H1 (cell line): ENCODE results near the gene ZBTB16. TPM values are rescaled to one million over a fixed set of nuclear protein-coding genes. Genes with fewer than 3 reads are reported as not detected.

Source experiments
- CTCF ChIA-PET: fragments of 300-600 bp; sonication (Branson Sonifier 250); formaldehyde crosslinking; loops from one replicate; lab custom pipeline; 2021; ENCODE audit not compliant: partially characterized antibody; lab: Charles Lee
- POLR2A ChIA-PET: fragments of 300-600 bp; sonication (Branson Sonifier 250); formaldehyde crosslinking; loops from one replicate; lab custom pipeline; 2021; ENCODE audit warnings: inconsistent platforms; ENCODE audit not compliant: partially characterized antibody; lab: Charles Lee
- DNase-seq, 2 experiments: peaks; one replicate each; pipeline versions ENCODE4 v3.0.0 to v3.0.0-alpha.2; 2010 to 2022; ENCODE audit warnings: low spot score in 2 of 2, low read depth in 1 of 2, mixed read lengths in 1 of 2
- FAIRE-seq: peaks from 2 replicates; lab custom pipeline; 2011; peaks lifted over from hg19 to GRCh38; lab: Jason Lieb, UNC
- H2AFZ ChIP-seq: 2 replicates; pipeline ENCODE4 v1.8.1; 2012; ENCODE audit warnings: low read length, inconsistent platforms
- H2AK5ac ChIP-seq: 2 replicates; pipeline ENCODE4 v1.6.1; 2013; ENCODE audit warnings: low read depth, low read length
- H2BK120ac ChIP-seq: replicated peaks from 2 replicates; pipeline ENCODE3; 2013; ENCODE audit warnings: low read depth, low read length, inconsistent platforms
- H2BK12ac ChIP-seq: 2 replicates; pipeline ENCODE4 v1.6.1; 2013; ENCODE audit warnings: low read depth, low read length
- H2BK15ac ChIP-seq: 2 replicates; pipeline ENCODE4 v1.6.1; 2013; ENCODE audit warnings: low read length
- H2BK20ac ChIP-seq: 2 replicates; pipeline ENCODE4 v1.6.1; 2013; ENCODE audit warnings: low read length
- H2BK5ac ChIP-seq: 2 replicates; pipeline ENCODE4 v1.6.1; 2013; ENCODE audit warnings: low read depth, low read length
- H3K14ac ChIP-seq: 2 replicates; pipeline ENCODE4 v1.6.1; 2013; ENCODE audit warnings: inconsistent platforms; ENCODE audit not compliant: insufficient read length
- H3K18ac ChIP-seq: 2 replicates; pipeline ENCODE4 v1.6.1; 2013; ENCODE audit warnings: low read length; ENCODE audit errors: extremely low read depth
- H3K23ac ChIP-seq: 2 replicates; pipeline ENCODE4 v1.6.1; 2013; ENCODE audit warnings: inconsistent platforms; ENCODE audit not compliant: insufficient read length
- H3K23me2 ChIP-seq: 2 replicates; pipeline ENCODE4 v1.6.1; 2013; ENCODE audit warnings: low read depth, low read length
- H3K27ac ChIP-seq: 2 replicates; pipeline ENCODE4 v1.6.1; 2011; ENCODE audit warnings: low read depth, low read length, inconsistent platforms
- H3K27me3 ChIP-seq, 4 experiments: replicated peaks in 1 of 4; 1 replicate in 1 of 4; 2 replicates in 3 of 4; pipeline versions ENCODE4 v1.6.1 to v1.8.1; 2011 to 2013; ENCODE audit warnings: low read length in 3 of 4, mild to moderate bottlenecking in 3 of 4, inconsistent platforms in 2 of 4, mixed read lengths in 2 of 4, moderate library complexity in 1 of 4; ENCODE audit not compliant: control insufficient read depth in 3 of 4, insufficient read depth in 3 of 4; ENCODE audit errors: extremely low read depth in 1 of 4
- H3K36me3 ChIP-seq, 4 experiments: 2 replicates each; pipeline versions ENCODE4 v1.6.1 to v1.8.1; 2011 to 2013; ENCODE audit warnings: mild to moderate bottlenecking in 4 of 4, low read length in 3 of 4, moderate library complexity in 2 of 4, control low read depth in 1 of 4, inconsistent platforms in 1 of 4; ENCODE audit not compliant: insufficient read depth in 4 of 4, control insufficient read depth in 2 of 4
- H3K4ac ChIP-seq: replicated peaks from 2 replicates; pipeline ENCODE3; 2013; ENCODE audit warnings: low read length, low read depth, mixed read lengths, inconsistent platforms; ENCODE audit not compliant: insufficient read length
- H3K4me1 ChIP-seq, 4 experiments: replicated peaks in 1 of 4; 1 replicate in 1 of 4; 2 replicates in 3 of 4; pipeline versions ENCODE4 v1.6.1 to v1.8.1; 2011 to 2013; ENCODE audit warnings: low read length in 3 of 4, inconsistent platforms in 2 of 4, mixed read lengths in 1 of 4; ENCODE audit not compliant: insufficient read depth in 4 of 4, control insufficient read depth in 3 of 4
- H3K4me2 ChIP-seq, 2 experiments: 2 replicates each; pipeline versions ENCODE4 v1.6.1 to v1.8.1; 2011 to 2013; ENCODE audit warnings: low read depth in 2 of 2, low read length in 2 of 2, control low read depth in 1 of 2, inconsistent platforms in 1 of 2, mild to moderate bottlenecking in 1 of 2; ENCODE audit not compliant: insufficient read depth in 1 of 2
- H3K4me3 ChIP-seq, 4 experiments: fragments of 200-600, 300-600 bp in 1 of 4; sonication (generic), shearing (Covaris generic), sonication (Bioruptor Twin) in 1 of 4; 2 replicates each; pipeline versions ENCODE4 v1.5.1 to v1.8.1; 2011 to 2016; ENCODE audit warnings: low read length in 4 of 4, low read depth in 3 of 4, control low read depth in 2 of 4, inconsistent platforms in 2 of 4, mild to moderate bottlenecking in 2 of 4, mixed read lengths in 1 of 4, moderate library complexity in 1 of 4; ENCODE audit not compliant: insufficient read depth in 2 of 4; ENCODE audit errors: extremely low read depth in 1 of 4
- H3K56ac ChIP-seq: replicated peaks from 2 replicates; pipeline ENCODE3; 2013; ENCODE audit warnings: low read depth, mild to moderate bottlenecking, mixed read lengths, low read length, inconsistent platforms; ENCODE audit not compliant: insufficient read length
- H3K79me1 ChIP-seq: 2 replicates; pipeline ENCODE4 v1.6.1; 2013; ENCODE audit warnings: low read depth, low read length, control low read depth
- H3K79me2 ChIP-seq, 2 experiments: 2 replicates each; pipeline versions ENCODE4 v1.6.1 to v1.8.1; 2012 to 2013; ENCODE audit warnings: low read length in 2 of 2, mild to moderate bottlenecking in 2 of 2, inconsistent platforms in 1 of 2; ENCODE audit not compliant: insufficient read depth in 2 of 2, control insufficient read depth in 1 of 2
- H3K9ac ChIP-seq, 4 experiments: replicated peaks in 1 of 4; 1 replicate in 1 of 4; 2 replicates in 3 of 4; pipeline versions ENCODE4 v1.6.1 to v1.8.1; 2011 to 2013; ENCODE audit warnings: low read depth in 3 of 4, low read length in 3 of 4, control low read depth in 2 of 4, mild to moderate bottlenecking in 2 of 4, moderate library complexity in 2 of 4, inconsistent platforms in 1 of 4; ENCODE audit errors: extremely low read depth in 1 of 4
- H3K9me3 ChIP-seq, 2 experiments: 2 replicates each; pipeline versions ENCODE4 v1.6.1 to v1.8.1; 2012 to 2013; ENCODE audit warnings: mild to moderate bottlenecking in 2 of 2, moderate library complexity in 2 of 2, control low read depth in 1 of 2, inconsistent platforms in 1 of 2, low read depth in 1 of 2, low read length in 1 of 2, mixed read lengths in 1 of 2; ENCODE audit not compliant: insufficient read depth in 2 of 2
- H4K20me1 ChIP-seq, 2 experiments: replicated peaks in 1 of 2; 2 replicates each; pipeline versions ENCODE3 to v1.8.1; 2011 to 2013; ENCODE audit warnings: inconsistent platforms in 2 of 2, low read length in 2 of 2, mild to moderate bottlenecking in 1 of 2; ENCODE audit not compliant: insufficient read depth in 2 of 2, control insufficient read depth in 1 of 2
- H4K5ac ChIP-seq: 2 replicates; pipeline ENCODE4 v1.6.1; 2013; ENCODE audit warnings: low read length, low read depth, mixed read lengths, inconsistent platforms; ENCODE audit not compliant: insufficient read length
- H4K8ac ChIP-seq: 2 replicates; pipeline ENCODE4 v1.8.0; 2013; ENCODE audit warnings: mild to moderate bottlenecking, moderate library complexity, low read length, inconsistent platforms; ENCODE audit not compliant: insufficient read depth; ENCODE audit errors: extremely low read depth
- H4K91ac ChIP-seq: replicated peaks from 2 replicates; pipeline ENCODE3; 2013; ENCODE audit warnings: low read length, mixed read lengths, inconsistent platforms; ENCODE audit not compliant: insufficient read length
- ASH2L ChIP-seq: fragments of 200-600, 300-600 bp; sonication (generic); IDR thresholded peaks from one replicate; pipeline ENCODE4 v1.7.1; 2017; ENCODE audit warnings: low read length
- BRCA1 ChIP-seq: IDR thresholded peaks from 2 replicates; pipeline ENCODE4 v1.6.1; 2012; ENCODE audit warnings: low read depth, low read length, improper control_type of control experiment
- CHD1 ChIP-seq: IDR thresholded peaks from 2 replicates; pipeline ENCODE4 v1.6.1; 2012; ENCODE audit warnings: low read depth, low read length, improper control_type of control experiment
- CHD2 ChIP-seq: IDR thresholded peaks from 2 replicates; pipeline ENCODE4 v1.6.1; 2012; ENCODE audit warnings: low read length, improper control_type of control experiment
- EP300 ChIP-seq, 2 experiments: IDR thresholded peaks; 1 replicate in 1 of 2; 2 replicates in 1 of 2; pipeline ENCODE4 v1.6.1; 2011 to 2012; ENCODE audit warnings: low read depth in 2 of 2, low read length in 2 of 2, mild to moderate bottlenecking in 2 of 2, borderline replicate concordance in 1 of 2, inconsistent platforms in 1 of 2, moderate library complexity in 1 of 2
- HDAC6 ChIP-seq: IDR thresholded peaks from one replicate; pipeline ENCODE4 v1.7.1; 2012; ENCODE audit warnings: low read depth, mild to moderate bottlenecking, inconsistent platforms, low read length, moderate library complexity
- JUND ChIP-seq: IDR thresholded peaks from 2 replicates; pipeline ENCODE4 v1.6.1; 2011; ENCODE audit warnings: mild to moderate bottlenecking, improper control_type of control experiment, low read length
- KDM1A ChIP-seq: fragments of 200-600, 300-600 bp; sonication (generic); IDR thresholded peaks from 2 replicates; pipeline ENCODE4 v1.7.1; 2016; ENCODE audit warnings: mild to moderate bottlenecking, low read length, borderline replicate concordance
- KDM4A ChIP-seq: IDR thresholded peaks from one replicate; pipeline ENCODE4 v1.7.1; 2012; ENCODE audit warnings: low read depth, mild to moderate bottlenecking, moderate library complexity, low read length, inconsistent platforms; ENCODE audit not compliant: severe bottlenecking
- NRF1 ChIP-seq: IDR thresholded peaks from 2 replicates; pipeline ENCODE4 v1.6.1; 2011; ENCODE audit warnings: mild to moderate bottlenecking, low read depth, low read length, improper control_type of control experiment
- RFX5 ChIP-seq: IDR thresholded peaks from 2 replicates; pipeline ENCODE4 v1.6.1; 2011; ENCODE audit warnings: low read depth, low read length, improper control_type of control experiment, borderline replicate concordance
- SP4 ChIP-seq: IDR thresholded peaks from 2 replicates; pipeline ENCODE4 v1.6.1; 2012; ENCODE audit warnings: low read length, inconsistent platforms
- SUZ12 ChIP-seq: fragments of 200-600 bp; sonication (generic); IDR thresholded peaks from 2 replicates; pipeline ENCODE4 v1.6.1; 2012; ENCODE audit warnings: mild to moderate bottlenecking, inconsistent platforms, low read length, moderate library complexity, mixed read lengths
- WGBS, 2 experiments: shearing (Covaris generic) in 1 of 2; methylation state at CpG; one replicate each; pipeline versions ENCODE4 v1.1.6 to v1.1.7; 2013 to 2015; ENCODE audit warnings: low lambda C conversion rate in 2 of 2, mixed read lengths in 2 of 2, inconsistent platforms in 1 of 2, low coverage in 1 of 2, missing lambda C conversion rate in 1 of 2; ENCODE audit not compliant: insufficient replicate concordance in 2 of 2, insufficient coverage in 1 of 2, insufficient read length in 1 of 2; ENCODE audit errors: extremely low coverage in 1 of 2, missing lambda C conversion rate in 1 of 2; 5-methylcytosine and 5-hydroxymethylcytosine counted together
- polyA plus RNA-seq, 7 experiments: library from polyadenylated mRNA; depleted of rRNA in 3 of 7; stranded (reverse) in 5 of 7; unstranded in 2 of 7; fragments of >200 nt in 5 of 7; fragments of 200-250 nt in 2 of 7; gene quantifications; 1 replicate in 5 of 7; 2 replicates in 1 of 7; 4 replicates in 1 of 7; pipeline versions ENCODE4 v1.2.1 to v1.2.3, GENCODE V29; 2011 to 2013; ENCODE audit warnings: missing spikeins in 2 of 7, mixed read lengths in 2 of 7
- total RNA-seq: library from RNA; stranded (reverse); fragmentation: NEBNext Ultra II Directional; extraction: Animal tissue kit (Norgen Biotek cat#: 25700); gene quantifications from 2 replicates; pipeline ENCODE4 v1.2.1, GENCODE V29; 2021

Gene ZBTB16
- total and polyA plus RNA-seq, 2 of the 8 experiments (the other 6 are each of a cell fraction or from before 2014, with no cell fraction given): 0.12 to 0.61 TPM

DNA sequence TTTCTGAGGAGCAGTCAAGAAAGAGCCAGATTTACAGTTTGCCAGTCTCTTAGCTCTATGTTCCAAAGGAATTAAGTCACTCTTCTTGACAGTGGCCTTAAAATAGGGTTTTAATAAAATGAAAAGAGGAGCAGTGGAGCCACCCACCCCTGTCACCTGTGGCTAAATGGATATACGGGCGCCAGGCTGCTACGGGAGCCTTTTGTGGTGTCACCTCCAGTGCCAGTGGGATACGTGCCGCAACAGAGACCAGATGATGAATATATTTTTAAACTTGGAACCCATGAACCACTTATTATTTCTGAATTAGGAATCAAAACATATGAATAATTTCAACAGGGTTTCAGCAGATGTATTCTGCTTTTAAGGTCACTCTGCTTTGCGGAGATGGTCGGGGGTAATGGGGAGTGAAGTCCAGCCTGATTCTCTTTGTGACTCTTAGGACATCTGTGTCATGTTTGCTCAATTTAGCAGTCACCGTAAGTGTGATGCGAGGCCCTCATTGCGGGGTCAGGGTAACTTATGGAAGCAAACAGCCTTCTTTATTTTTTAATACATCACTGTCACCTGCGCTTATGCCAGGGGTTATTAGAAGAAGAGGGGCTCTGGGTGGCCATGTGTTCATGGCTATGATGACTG lies 64.3 kb downstream of the ZBTB16 start:
- Histone ChIP-seq H2AK5ac (no peak overlapping the region), H2BK20ac (no peak overlapping the region), H3K9me3 (no peaks in the 10 kb centered on the region), H2AFZ (no peak overlapping the region), H3K4ac (no peak overlapping the region), H3K18ac (no peak overlapping the region), H3K79me1 (no peaks in the 10 kb centered on the region), H4K5ac (no peak overlapping the region), H2BK5ac (no peak overlapping the region), H3K4me3 (no peak overlapping the region), H2BK120ac (no peak overlapping the region), H3K23ac (no peak overlapping the region), H3K27ac (no peak overlapping the region), H3K27me3 (no peaks in the 10 kb centered on the region), H3K36me3 (no peaks in the 10 kb centered on the region), H3K56ac (no peak overlapping the region), H2BK12ac (no peak overlapping the region), H3K79me2 (no peaks in the 10 kb centered on the region), H3K23me2 (no peaks in the 10 kb centered on the region), H2BK15ac (no peak overlapping the region), H3K4me1 (no peaks in the 10 kb centered on the region), H4K20me1 (no peaks in the 10 kb centered on the region), H4K91ac (no peak overlapping the region), H3K4me2 (no peak overlapping the region), H3K14ac (no peak overlapping the region), H3K9ac (no peak overlapping the region), H4K8ac (no peak overlapping the region)
- DNase-seq: no peak
- ChIA-PET POLR2A (no interaction called here), CTCF (no interaction called here)
- FAIRE-seq: no peak
- WGBS, 2 experiments: 86% methylated on average over 11 of the region's 11 CpGs; no CpG with 5 or more reads in 1 of the 2 experiments
- TF ChIP-seq JUND: no peak
- TF ChIP-seq ASH2L: no peak
- TF ChIP-seq SP4: no peak
- TF ChIP-seq KDM1A: no peak
- no peak for TF ChIP-seq EP300 (IDR thresholded peaks at IDR 0.05; ENCODE audit: borderline replicate concordance in 1 of 2, low read depth in 2 of 2, low read length in 2 of 2)
- TF ChIP-seq KDM4A: no peak
- no peak for TF ChIP-seq SUZ12
- no peak for TF ChIP-seq CHD2
- no peak for TF ChIP-seq NRF1
- TF ChIP-seq RFX5: no peak
- no peak for TF ChIP-seq HDAC6
- no peak for TF ChIP-seq CHD1
- TF ChIP-seq BRCA1: no peak
